OCI-M2 (cell line): Measurements from ENCODE around the gene PSD2.

ENCODE experiments used
- DNase-seq: peaks from one replicate; lab custom pipeline; 2025; ENCODE audit not compliant: unreplicated experiment; lab: John Stamatoyannopoulos, UW

Gene PSD2

DNA sequence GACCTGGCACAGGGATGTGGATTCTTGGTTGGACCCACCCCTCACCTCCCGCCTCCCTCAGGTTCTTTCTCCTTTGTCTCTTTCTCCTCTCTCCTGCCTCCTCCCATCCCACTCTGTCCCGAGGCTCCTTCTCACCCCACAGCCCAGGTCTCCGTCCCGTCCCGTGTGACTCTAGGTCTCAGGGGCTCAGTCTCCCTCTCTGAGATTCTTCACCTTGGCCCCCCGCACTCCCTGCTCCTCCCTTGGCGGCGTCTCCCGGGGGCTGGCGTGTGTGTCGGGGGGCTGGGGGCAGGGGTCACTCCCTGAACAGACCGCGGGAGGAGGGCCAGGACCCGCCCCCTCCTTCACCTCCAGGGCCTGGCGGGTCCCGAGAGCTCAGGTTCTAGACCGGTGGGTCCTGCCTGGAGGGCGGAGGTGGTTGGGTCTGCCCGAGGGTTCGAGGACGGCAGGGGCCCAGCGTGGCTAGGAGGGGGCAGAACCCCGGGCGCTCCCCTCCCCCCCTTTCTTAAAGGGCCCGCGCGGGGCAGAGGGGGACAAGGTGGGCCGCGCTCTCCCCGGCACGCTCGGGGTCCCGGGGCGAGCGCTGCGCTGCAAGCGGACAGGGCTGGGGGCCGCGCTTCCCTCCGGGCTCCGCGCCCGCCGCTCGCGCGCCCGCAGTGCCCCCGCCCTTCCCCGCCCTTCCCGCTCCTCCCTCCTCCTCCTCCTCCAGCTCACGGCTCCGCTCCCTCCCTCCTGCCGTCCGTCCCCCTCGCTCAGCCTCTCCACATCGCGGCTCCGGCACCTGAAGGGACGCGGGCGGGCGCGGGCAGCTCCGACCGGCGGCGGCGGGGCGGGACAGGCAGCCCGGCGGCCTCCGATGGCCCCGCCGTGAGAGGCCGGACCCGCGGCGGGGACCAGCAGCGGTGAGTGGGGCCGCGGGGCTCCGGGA is at the start of gene PSD2:
Gene PSD2 (plus strand): TSS at position 735 of the 928 bp plus-strand sequence. CDS start 13,633 bp downstream, outside the sequence.
- DNase-seq, result no peak

DNA sequence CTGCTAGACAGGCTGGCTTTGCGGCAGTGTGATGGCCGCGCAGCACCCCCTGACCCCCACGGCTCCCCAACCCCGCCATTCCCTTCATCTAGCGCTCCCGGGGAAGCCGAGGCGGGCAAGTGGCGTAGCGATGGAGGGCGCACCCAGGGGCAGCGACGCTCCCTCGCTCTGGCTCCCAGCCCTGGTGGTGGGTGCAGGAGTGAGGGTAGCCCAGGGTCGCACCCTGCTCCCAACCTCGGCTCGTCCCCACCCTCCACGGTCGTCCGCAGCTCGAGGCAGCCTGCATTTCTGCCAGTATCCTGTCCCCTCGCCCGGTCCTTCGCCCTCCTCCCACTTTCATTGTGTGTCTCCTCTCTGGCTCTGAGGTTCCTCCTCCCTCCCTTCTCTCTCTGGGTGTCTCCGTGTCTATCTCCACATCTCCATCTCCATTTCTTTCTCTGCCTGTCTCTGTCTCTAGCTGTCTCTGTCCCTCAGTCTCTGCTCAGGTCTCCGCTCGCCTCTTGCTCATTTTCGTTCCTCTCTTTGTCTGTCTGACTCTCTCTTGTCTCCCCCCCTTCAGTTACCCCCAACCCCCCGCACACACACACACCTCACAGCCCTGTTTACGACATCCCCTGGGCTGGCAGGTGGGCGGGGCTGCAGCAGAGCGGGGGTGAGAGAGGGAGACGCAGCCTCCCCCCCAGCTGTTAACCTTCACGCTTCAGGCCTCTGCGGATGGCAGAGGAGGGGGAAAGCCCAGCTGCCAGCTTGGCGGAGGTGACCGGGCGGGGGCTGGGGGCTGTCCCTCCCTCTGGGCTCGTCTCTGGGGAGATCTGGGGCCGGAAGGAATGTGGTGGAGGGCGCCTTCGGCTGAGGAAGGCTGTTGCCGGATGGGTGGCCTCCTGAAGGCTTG is 48.7 kb upstream of the PSD2 start:
- no peak for DNase-seq

DNA sequence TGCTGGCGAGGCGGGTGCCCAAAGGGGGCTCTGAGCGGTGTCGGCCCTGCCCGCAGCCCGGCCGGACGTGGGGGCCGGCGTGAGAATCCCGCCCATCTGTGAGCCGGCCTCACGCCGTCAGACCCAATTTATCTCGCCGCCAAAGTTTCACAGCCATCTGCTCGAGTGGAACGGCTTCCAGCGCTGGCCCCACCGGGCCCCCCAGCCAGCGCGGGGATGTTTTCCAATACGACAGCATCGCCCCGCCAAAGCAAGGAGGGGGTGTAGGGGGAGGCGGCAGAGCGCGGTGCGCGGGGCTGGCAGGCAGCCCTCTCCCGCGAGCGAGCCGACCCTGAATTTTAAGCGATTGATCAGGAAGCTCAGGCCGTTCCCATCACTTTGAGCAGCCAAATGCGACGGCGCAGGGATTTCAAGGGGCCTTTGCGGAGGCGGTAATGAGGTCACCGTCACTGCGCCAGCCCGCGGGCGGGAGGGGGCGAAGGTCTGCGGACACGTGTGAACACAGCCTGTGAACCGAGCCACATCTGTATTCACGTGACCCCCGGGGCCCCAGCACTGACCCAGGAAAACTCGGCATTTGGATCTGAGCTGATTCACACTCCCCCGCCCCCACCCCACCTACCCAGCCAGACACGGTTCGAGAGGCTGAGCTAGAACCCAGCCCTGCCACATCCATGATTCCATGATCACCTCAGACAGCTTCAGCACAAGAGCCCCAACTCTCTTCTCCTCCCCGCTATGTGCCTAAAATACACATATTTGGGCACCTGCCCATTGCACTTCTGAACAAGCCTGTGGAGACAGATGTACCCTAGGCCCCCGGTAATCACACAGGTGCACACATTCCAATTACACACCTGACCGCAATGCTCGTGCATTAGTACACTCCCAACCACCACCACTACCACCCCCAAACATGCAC is 47.8 kb upstream of the PSD2 start:
- no peak for DNase-seq

GRCh38 chr5:139748505-139748826 is 47.1 kb upstream of the PSD2 start:
- no peak for DNase-seq

DNA sequence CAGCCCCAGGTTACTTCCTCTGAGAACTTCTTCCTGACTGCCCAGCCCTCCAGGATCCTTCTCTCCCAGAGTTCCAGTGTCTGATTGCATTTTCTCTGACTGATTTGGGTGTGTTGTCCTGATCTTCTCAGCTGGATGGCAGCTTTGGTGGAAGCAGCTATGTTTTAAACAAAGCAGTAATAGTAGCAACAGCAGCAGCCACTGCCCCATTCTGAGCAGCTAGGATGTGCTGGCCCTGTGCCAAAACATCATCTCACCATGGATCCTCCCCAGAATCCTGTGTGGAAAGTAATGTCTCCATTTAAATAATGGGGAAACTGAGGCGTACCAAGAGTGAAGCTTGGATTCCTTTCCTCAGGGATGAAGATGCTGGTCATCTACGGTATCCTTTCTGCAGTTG is 46.4 kb upstream of the PSD2 start:
- no peak for DNase-seq

DNA sequence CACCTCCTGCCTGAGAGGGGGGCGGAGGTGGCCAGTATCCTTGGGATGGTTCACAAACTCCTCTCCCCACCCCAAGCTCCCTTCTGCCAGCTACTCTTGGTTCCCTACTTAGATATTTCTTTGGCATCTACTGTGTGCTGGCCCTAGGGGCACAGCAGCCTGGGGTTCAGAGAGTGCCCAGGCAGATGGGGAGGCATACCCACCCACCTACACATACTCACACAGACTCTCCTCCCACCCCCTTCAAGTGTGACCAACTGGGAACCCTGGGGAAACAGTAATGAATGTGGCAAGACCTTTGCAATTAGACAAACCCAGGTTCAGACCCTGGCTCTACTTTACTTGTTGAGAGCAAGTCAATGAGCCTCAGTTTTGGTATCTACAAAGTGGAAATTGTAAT is 44.4 kb upstream of the PSD2 start:
- no peak for DNase-seq

- DNase-seq, result no peak
Measured at GRCh38 chr5:139752506-139753473, 42.8 kb upstream of the PSD2 start.

GRCh38 chr5:139755892-139756671 is 39.5 kb upstream of the PSD2 start:
- no peak for DNase-seq

- no peak for DNase-seq
Measured at GRCh38 chr5:139756971-139757370, 38.6 kb upstream of the PSD2 start.

GRCh38 chr5:139757727-139758509 is 37.7 kb upstream of the PSD2 start:
- DNase-seq, result no peak

- DNase-seq, result no peak
Measured at GRCh38 chr5:139758510-139759075, 37.0 kb upstream of the PSD2 start.

DNA sequence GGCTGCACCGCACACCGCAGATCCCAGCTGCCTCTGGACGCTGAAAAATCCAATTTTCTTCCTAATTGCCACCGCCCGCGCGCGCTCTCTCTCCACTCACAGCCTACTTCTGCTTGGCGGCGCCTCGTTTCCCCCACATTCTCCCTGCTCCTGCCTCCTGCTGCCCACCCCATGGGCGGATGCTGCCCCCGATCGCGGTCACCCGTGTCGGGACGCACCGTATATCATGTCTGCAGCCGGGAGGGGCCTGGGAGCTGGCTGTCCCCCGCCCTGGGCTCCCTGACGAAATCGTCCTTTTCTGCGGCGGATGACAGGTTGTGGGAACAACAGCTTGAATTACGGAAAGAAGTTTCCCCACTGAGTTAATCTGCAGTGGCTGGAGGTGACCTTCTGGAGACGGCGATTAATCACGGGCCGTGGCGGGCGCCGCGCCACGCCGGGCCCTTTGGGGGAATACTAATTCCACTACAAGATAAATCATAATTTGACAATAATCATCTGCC is 36.3 kb upstream of the PSD2 start:
- DNase-seq, result no peak

GRCh38 chr5:139760066-139761056 is 35.2 kb upstream of the PSD2 start:
- no peak for DNase-seq

DNA sequence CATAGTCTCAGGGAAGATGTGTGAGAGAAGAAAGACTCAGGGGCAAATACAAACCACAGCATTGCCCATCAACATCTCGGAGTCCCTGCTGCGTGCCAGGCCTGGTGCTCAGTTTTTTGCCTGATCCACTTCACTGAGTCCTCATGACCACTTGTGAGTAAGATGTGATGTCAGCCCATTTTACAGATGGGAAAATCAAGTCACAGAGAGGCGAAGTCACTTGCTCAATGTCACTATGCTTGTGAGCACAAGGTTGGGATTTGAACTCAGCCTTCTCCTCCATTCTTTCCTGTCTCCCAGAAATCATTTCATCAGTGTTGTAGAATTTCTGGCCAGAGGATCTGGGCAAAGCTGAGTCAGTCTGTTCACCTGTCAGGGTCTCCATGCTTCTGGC is 34.6 kb upstream of the PSD2 start:
- DNase-seq, result no peak

DNA sequence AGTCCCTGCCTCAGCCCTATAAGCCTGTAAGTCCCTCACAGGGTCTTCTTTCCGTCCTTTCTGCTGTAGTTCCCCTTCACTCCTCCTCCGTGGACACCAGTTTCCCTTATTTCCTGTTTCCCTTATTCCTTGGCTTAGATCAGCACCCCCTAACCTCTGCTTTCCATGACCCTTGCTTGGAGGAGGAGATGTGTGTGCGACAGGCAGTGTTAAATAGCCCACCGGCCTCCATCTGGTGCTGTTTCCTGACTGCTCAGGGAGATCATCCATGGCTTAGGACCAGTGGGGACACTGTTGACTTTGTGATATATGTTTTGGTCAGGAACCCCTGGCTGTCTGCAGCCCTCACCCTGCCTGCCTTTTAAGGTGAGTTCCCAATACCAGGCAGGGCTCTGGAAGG is 34.1 kb upstream of the PSD2 start:
- DNase-seq, result no peak

GRCh38 chr5:139762615-139763170 is 32.9 kb upstream of the PSD2 start:
- no peak for DNase-seq
